Vagina (tissue), 2 donors: ENCODE data around the gene INPP5A.

Experiments used
- POLR2A ChIP-seq, 2 donors: fragments of 450-650 bp; IDR thresholded peaks; one replicate each; pipeline ENCODE4 v1.6.1; 2017; ENCODE audit warnings: antibody characterized with exemption in 2 of 2, mild to moderate bottlenecking in 2 of 2, moderate library complexity in 2 of 2
- TF ChIP-seq, protein P1 (sequence below), 3 experiments: fragments of 450-650 bp in 2 of 3; fragments of 200-600 bp in 1 of 3; sonication (generic) in 1 of 3; IDR thresholded peaks; one replicate each; pipeline ENCODE4 v1.5.1; 2017 to 2019; ENCODE audit warnings: antibody characterized with exemption in 3 of 3, mild to moderate bottlenecking in 2 of 3, moderate library complexity in 2 of 3

DNA sequence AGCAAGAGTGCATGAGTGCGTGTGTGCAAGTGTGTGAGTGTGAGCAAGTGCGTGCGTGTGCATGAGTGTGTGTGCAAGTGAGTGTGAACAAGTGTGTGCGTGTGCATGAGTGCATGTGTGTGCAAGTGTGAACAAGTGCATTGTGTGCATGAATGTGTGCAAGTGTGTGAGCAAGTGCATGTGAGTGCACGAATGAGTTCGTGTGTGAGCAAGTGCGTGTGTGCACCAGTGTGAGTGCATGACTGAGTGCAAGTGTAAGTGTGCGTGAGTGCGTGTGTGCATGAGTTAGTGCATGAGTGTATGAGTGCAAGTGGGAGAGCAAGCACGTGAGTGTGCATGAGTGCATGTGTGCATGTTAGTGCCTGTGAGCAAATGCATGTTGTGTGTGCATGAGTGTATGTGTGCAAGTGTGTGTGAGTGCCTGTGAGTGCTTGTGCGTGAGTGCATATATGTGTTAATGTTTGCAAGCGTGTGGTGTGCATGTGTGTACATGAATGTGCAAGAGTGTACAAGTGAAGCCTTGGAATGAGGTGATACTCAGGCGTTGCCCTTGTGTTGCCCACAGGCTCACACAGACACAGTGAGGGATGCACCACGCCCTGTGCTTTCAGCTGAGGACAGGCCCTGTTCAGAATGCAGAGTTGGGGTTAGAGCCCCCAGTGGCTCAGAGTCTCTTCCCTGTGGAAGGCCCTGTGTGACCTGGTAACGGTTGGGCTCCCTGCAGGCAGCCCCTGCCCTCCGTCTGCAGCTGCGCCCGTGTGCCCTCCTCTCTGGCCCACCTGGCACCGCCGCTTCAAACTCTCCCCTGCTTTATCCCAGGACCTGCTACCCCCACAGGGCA is 151.2 kb downstream of the INPP5A start:
- TF ChIP-seq POLR2A (IDR thresholded peaks at IDR 0.05): no peak
- TF ChIP-seq, protein P1, sequence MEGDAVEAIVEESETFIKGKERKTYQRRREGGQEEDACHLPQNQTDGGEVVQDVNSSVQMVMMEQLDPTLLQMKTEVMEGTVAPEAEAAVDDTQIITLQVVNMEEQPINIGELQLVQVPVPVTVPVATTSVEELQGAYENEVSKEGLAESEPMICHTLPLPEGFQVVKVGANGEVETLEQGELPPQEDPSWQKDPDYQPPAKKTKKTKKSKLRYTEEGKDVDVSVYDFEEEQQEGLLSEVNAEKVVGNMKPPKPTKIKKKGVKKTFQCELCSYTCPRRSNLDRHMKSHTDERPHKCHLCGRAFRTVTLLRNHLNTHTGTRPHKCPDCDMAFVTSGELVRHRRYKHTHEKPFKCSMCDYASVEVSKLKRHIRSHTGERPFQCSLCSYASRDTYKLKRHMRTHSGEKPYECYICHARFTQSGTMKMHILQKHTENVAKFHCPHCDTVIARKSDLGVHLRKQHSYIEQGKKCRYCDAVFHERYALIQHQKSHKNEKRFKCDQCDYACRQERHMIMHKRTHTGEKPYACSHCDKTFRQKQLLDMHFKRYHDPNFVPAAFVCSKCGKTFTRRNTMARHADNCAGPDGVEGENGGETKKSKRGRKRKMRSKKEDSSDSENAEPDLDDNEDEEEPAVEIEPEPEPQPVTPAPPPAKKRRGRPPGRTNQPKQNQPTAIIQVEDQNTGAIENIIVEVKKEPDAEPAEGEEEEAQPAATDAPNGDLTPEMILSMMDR (IDR thresholded peaks at IDR 0.05): no peak
